HEK293T (cell line): ENCODE results near the gene BLOC1S2.

ENCODE experiments used
- ARNT ChIP-seq: fragments of 450-650 bp; IDR thresholded peaks from 2 replicates; pipeline ENCODE4 v1.6.1; 2017; ENCODE audit warnings: mild to moderate bottlenecking
- BHLHE40 ChIP-seq: fragments of 450-650 bp; IDR thresholded peaks from 2 replicates; pipeline ENCODE4 v1.6.1; 2016; ENCODE audit warnings: mild to moderate bottlenecking, moderate library complexity, borderline replicate concordance
- ELF4 ChIP-seq: fragments of 450-650 bp; IDR thresholded peaks from 2 replicates; pipeline ENCODE4 v1.6.1; 2017; ENCODE audit warnings: antibody characterized with exemption
- FOXA1 ChIP-seq: fragments of 450-650 bp; IDR thresholded peaks from 2 replicates; pipeline ENCODE4 v1.6.1; 2016; ENCODE audit warnings: mild to moderate bottlenecking
- FOXK2 ChIP-seq: fragments of 450-650 bp; IDR thresholded peaks from 2 replicates; pipeline ENCODE4 v1.6.1; 2016; ENCODE audit warnings: mild to moderate bottlenecking
- FOXM1 ChIP-seq: fragments of 450-650 bp; IDR thresholded peaks from 2 replicates; pipeline ENCODE4 v1.6.1; 2017; ENCODE audit warnings: mild to moderate bottlenecking, borderline replicate concordance
- HDGF ChIP-seq: fragments of 450-650 bp; IDR thresholded peaks from 2 replicates; pipeline ENCODE4 v1.6.1; 2017; ENCODE audit warnings: antibody characterized with exemption, borderline replicate concordance
- L3MBTL2 ChIP-seq: fragments of 450-650 bp; conservative IDR thresholded peaks from 2 replicates; pipeline ENCODE4 v1.6.1; 2016; ENCODE audit warnings: mild to moderate bottlenecking
- PKNOX1 ChIP-seq: fragments of 450-650 bp; IDR thresholded peaks from 2 replicates; pipeline ENCODE4 v1.6.1; 2016
- SP1 ChIP-seq: fragments of 450-650 bp; IDR thresholded peaks from 2 replicates; pipeline ENCODE4 v1.6.1; 2017
- SUZ12 ChIP-seq: fragments of 450-650 bp; IDR thresholded peaks from 2 replicates; pipeline ENCODE4 v1.6.1; 2016; ENCODE audit warnings: mild to moderate bottlenecking
- TARDBP ChIP-seq: fragments of 450-650 bp; IDR thresholded peaks from 2 replicates; pipeline ENCODE4 v1.6.1; 2016
- ZNF384 ChIP-seq: fragments of 450-650 bp; IDR thresholded peaks from 2 replicates; pipeline ENCODE4 v1.6.1; 2016

GRCh38 chr10:100232101-100232500 lies 54.4 kb downstream of the BLOC1S2 start:
- TF ChIP-seq ARNT, result no peak
- no peak for TF ChIP-seq FOXK2
- TF ChIP-seq L3MBTL2, result no peak
- TF ChIP-seq FOXM1, result no peak
- TF ChIP-seq PKNOX1, result no peak
- no peak for TF ChIP-seq BHLHE40
- no peak for TF ChIP-seq SUZ12
- no peak for TF ChIP-seq TARDBP
- TF ChIP-seq FOXA1, result no peak
- no peak for TF ChIP-seq ELF4
- no peak for TF ChIP-seq SP1
- TF ChIP-seq HDGF, result no peak
- no peak for TF ChIP-seq ZNF384
